Dedifferentiated amniotic fluid mesenchymal stem cell (primary cell): ENCODE measurements around the gene MYRFL.
A peak's percentile ranks its signal among the peaks of the same experiment; 100 is the strongest.

ENCODE experiments used
- DNase-seq: peaks from one replicate; pipeline ENCODE4 v3.0.0-alpha.2; 2016; ENCODE audit errors: extremely low spot score

The MYRFL gene

DNA sequence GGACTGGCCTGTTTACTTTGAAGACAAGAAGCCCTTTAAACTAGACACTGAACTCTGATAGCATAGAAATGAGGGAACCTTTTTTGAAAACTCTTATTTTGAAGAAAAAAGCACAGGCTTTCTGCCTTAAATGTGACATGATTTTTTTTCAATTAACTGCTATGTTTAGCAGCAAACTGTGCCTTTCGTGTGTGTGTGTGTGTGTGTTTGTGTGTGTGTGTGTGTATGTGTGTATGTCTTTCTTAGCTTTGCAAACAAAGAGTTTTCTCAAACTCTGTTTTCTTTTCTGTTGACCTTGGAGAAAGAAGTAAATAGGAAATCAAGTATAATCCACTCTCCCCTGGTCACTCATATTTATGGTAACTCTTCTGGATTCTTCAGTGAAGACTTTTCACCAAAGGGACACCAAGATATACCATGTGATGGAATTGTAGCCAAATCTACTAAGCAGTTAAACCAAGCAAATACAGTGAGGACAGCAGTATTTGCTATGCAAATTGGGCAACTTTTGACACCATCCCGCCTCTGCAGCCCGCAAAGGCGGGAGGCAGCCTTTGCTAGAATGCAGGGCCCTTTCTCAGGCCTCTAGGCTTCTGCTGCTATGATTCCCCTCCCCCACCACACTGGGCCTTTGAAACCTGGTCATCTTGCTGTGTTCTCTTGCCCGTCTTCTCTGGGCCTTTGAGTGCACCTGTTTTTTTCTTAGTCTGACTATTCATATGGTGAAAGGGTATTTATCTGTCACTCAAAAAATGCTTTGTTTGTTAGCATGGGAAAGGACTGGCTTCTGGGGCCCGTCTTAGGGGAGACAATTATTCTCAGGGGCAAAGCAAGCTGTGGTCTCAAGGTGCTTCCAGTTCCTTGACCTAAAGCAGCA lies 107.9 kb downstream of the MYRFL start:
- no peak for DNase-seq

DNA sequence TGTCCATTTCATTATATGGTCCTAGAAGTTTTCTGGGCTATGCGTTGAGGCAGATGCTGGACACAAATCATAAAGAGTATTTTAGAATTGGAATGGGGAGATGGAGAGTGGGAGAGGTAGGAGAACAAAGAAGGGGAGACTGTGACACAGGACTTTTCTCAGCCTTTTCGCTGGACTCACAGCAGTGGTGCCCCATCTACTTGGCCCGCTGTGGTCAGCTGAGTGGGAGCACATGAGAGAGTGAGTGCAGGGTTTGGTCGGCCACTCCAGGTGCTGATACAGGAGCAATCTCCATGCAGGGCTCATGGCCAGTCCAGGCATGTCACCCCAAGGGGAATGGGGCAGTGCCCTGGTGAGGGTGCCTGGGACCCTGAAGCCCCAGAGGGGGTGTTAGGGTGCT lies 109.0 kb downstream of the MYRFL start:
- DNase-seq = no peak

GRCh38 chr12:69935651-69936100 lies 110.6 kb downstream of the MYRFL start:
- no peak for DNase-seq

DNA sequence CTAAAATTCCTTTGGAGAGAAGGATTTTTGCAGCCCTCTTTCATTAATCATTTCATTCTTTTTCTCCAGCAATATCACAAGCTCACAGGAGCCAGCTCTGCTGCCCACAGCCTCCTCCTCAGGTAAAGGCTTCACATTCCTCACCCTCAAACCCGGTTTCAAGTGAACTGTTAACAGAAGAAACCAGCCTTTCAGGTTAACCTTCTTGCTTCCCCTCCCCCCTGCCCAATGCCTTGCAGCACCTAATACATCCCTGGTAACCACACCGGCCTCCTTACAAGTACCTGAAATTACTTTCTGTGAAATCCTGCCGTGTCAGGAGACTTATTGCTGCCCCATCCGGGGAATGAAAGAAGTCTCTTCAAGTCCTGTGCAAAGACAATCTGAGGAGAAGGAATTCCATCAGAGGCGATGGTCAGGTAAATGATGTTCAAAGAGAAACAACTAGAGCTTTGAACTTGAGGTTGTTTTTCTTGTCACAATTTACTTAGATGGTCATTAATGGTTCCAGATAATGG lies 111.2 kb downstream of the MYRFL start:
- DNase-seq = no peak

- DNase-seq = no peak
Measured at GRCh38 chr12:69936766-69937165, 111.7 kb downstream of the MYRFL start.

DNA sequence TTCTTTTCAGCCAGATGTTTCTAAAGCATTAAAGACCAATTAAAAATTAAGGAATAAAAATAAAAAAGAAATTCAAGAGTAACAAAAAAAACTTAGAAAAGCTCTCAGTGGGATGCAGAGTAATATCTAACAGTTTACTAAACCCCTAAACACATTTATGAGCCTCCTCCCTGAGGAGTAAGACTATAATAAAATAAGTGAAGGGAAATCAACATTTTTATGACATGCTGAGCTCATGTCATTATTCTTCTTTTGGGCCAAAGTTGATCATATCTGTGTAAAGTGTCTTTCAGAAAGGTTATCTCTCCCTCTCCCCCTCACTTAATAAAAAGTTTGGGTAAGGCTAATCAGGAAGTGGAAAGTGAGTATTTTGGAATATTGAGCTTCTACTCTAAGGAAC lies 122.1 kb downstream of the MYRFL start:
- no peak for DNase-seq

DNA sequence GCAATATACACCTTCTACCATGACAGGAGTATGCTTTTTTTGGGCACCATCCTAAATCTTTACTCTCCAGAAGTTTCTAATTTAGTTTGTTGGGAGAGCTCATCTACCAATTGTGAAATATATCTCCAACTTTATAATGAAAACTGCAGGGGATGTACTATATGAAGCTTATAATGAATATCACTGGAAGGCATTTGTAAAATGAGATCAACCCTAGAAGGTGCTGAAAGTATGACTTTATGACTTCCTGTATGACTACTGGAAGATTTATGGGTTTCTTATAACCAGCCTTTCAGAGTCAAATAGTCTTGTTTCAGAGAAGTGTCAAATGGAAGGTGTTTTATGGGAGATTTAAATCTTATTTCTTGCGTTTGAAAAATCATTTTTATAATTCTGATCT lies 122.9 kb downstream of the MYRFL start:
- no peak for DNase-seq

DNA sequence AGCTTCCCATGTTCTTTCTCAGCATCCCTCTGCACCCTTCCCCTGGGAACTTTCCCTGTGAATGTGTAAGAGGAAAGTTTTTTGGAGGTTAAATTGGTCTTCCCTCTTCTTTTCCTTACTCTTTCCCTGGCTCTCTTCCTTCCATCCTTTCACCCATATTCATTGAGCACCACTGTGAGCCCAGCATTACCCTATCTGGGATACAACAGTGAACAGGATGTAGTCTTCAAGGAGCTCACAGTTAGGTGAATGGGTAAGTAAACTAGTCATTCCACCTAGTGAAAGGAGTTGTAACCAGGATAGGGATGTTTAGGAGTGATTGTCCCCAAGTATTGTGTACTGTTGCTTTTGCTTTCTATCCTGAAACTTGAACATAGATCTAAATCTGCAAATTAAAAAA lies 123.8 kb downstream of the MYRFL start:
- DNase-seq = no peak

- no peak for DNase-seq
Measured at GRCh38 chr12:69949311-69950002, 124.4 kb downstream of the MYRFL start.

DNA sequence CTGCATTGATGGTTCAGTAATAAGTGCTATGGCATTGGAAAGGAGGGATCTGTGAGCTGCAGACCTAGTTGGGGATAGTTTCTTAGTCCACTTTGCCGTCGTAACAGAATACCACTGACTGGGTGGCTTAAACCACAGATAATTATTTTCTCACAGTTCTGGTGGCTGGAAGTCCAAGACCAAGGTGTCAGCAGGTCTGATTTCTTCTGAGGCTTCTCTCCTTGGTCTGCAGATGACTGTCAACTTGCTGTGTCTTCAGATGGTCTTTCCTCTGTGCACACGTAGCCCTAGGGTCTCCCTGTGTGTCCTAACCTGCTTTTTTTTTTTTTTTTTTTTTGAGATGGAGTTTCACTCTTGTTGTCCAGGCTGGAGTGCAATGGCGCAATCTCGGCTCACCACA lies 126.1 kb downstream of the MYRFL start:
- DNase-seq = no peak

DNA sequence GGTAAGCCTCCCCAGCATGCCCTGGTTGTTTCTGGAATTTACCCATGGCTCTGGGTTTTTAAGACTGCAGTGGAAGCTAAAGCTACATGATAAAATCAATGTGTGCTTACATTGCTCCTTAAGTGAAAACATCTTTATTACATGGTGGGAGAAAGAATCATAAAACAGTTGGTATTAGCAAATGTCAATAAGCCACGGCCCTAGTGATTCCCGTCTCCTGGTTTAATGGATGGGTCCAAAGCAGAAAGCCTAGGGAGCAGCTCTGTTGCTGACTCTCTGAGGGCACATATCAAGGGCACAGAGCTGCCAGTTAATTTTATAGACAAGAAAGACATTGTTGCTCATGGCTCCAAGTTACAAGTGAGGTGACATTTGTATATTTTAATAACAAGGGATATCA lies 127.9 kb downstream of the MYRFL start:
- no peak for DNase-seq

GRCh38 chr12:69961246-69961645 lies 136.2 kb downstream of the MYRFL start:
- DNase-seq = no peak

DNA sequence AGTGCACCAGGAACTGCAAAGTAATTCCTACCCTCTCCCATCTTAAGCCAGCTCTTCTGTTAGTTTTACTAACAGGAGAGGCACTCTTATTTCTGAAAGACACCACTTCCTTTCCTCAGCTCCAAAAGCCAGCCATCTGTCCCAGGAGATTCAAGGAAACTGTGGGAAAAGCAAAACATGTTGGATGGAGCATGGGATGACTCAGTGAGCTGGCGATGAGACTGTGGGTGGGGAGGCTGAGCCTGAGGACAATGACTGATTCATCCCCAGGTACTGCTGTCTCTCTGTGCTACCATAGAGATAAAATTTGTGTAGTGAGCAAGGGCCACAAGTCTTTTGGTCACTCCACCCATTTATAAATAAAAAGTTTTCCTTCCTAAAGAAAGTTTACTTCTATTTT lies 141.4 kb downstream of the MYRFL start:
- no peak for DNase-seq

GRCh38 chr12:69966839-69967238 lies 141.8 kb downstream of the MYRFL start:
- no peak for DNase-seq

GRCh38 chr12:69969011-69969410 lies 144.0 kb downstream of the MYRFL start:
- no peak for DNase-seq

DNA sequence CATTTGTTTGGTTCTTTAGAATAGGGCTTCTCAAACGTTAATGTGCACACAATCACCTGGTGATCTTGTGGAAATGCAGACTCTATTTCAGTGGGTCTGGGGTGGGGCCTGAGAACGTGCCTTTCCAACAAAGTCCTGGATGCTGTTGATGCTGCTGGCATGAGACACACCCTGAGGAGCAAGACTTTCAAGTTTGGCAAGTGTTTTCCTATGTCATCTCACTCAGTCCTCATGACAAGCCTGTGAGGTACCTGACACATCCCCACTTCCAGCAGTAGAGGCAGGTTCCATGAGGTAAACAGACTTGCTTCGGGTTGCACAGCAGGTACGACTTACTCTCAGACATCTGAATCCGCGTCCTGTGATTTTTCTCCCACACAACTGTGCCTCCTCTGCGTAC lies 147.1 kb downstream of the MYRFL start:
- DNase-seq = no peak

GRCh38 chr12:69978020-69978419 lies 153.0 kb downstream of the MYRFL start:
- no peak for DNase-seq

DNA sequence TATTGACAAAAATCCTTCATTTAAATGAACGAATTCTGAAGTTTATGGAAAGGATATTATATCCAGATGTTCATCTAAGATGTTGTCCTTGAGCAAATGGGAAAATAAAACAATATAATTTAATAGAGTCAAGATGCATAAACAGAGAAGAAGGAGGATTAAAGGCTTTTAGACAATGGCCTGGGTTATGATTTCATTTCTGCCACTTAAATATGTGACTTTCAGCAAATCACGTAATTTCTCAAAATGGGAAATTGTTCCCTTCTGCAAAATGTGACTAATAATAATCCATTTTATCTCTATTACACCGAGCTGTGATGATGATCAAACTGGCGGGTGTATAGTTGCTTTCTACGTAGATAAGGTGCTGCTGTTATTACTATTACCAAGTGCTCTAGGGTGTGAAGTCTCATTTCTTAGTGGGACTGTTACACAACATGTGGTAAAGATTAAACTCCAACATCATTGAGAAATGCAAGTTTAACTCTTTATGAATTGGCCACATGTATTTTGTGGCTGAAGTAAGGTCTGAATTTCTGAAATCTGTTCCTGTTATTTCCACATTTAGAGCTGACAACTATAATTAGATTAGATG lies 157.0 kb downstream of the MYRFL start:
- no peak for DNase-seq

DNA sequence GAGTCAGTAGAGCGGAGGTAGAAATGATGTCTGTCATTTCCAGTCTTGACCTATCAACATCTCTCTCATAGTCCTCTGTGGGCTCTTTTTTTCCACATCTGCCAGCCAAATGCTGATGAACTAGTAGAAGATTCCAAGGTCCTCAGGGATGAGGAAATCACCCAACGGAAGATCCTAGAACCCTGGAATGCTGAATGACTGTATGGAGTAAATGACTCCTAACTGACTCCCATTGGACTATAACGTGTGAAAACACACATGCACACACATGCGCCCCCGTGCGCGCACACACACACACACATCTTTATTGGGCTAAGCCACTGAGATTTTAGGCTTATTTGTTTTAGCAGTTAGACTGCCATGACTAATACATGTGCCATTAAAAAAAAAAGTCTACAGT lies 159.2 kb downstream of the MYRFL start:
- no peak for DNase-seq

GRCh38 chr12:69985656-69986055 lies 160.6 kb downstream of the MYRFL start:
- DNase-seq = no peak

GRCh38 chr12:69986114-69986513 lies 161.1 kb downstream of the MYRFL start:
- no peak for DNase-seq

- DNase-seq = peak; percentile 89
Measured at GRCh38 chr12:69987579-69988091, 162.6 kb downstream of the MYRFL start.
